Memory B cell (primary cell): ENCODE results near the gene SCGB1D2.

Experiments
- ATAC-seq: fragments of 150-1000 bp; cut with Tn5 transposase; 2 replicates; pipeline ENCODE4 v1.10.0; 2021; ENCODE audit warnings: low read depth, mild to moderate bottlenecking, moderate library complexity
- DNase-seq, 2 donors: peaks; one replicate each; pipeline ENCODE4 v3.0.0; 2022; ENCODE audit warnings: low spot score in 2 of 2
- H3K27ac Mint-ChIP-seq: one replicate; pipeline ENCODE4 v1.8.0; 2022; ENCODE audit warnings: mild to moderate bottlenecking, moderate library complexity, mixed read lengths
- H3K27me3 Mint-ChIP-seq: one replicate; pipeline ENCODE4 v1.8.0; 2022; ENCODE audit warnings: mixed read lengths
- H3K36me3 Mint-ChIP-seq: one replicate; pipeline ENCODE4 v1.8.0; 2022; ENCODE audit warnings: mild to moderate bottlenecking, mixed read lengths
- H3K4me1 Mint-ChIP-seq: one replicate; pipeline ENCODE4 v1.8.0; 2022; ENCODE audit warnings: mixed read lengths
- H3K4me3 Mint-ChIP-seq: one replicate; pipeline ENCODE4 v1.8.0; 2022; ENCODE audit warnings: mild to moderate bottlenecking, moderate library complexity, mixed read lengths
- H3K9me3 Mint-ChIP-seq: one replicate; pipeline ENCODE4 v1.8.0; 2022; ENCODE audit warnings: mixed read lengths

The SCGB1D2 gene

GRCh38 chr11:62273284-62273683 lies 31.2 kb downstream of the SCGB1D2 start:
- Mint-ChIP-seq H3K27me3 (peaks cover 9% of the 10 kb centered on the region), H3K27ac (no peak overlapping the region), H3K9me3 (no peaks in the 10 kb centered on the region), H3K4me1 (no peaks in the 10 kb centered on the region), H3K36me3 (no peaks in the 10 kb centered on the region), H3K4me3 (no peak overlapping the region)
- ATAC-seq: no peak
- DNase-seq: no peak

GRCh38 chr11:62273789-62274275 lies 31.8 kb downstream of the SCGB1D2 start:
- no peaks in the 10 kb centered on the region for H3K36me3 Mint-ChIP-seq
- no peak for ATAC-seq

GRCh38 chr11:62280452-62280851 lies 38.4 kb downstream of the SCGB1D2 start:
- DNase-seq (no peak), ATAC-seq (no peak)
- H3K9me3 Mint-ChIP-seq: no peaks in the 10 kb centered on the region
- no peak overlapping the region for H3K27ac Mint-ChIP-seq
- H3K4me1 Mint-ChIP-seq: no peaks in the 10 kb centered on the region
- no peak overlapping the region for H3K4me3 Mint-ChIP-seq
- no peaks in the 10 kb centered on the region for H3K36me3 Mint-ChIP-seq
- peaks cover 2% of the 10 kb centered on the region for H3K27me3 Mint-ChIP-seq

More at GRCh38 chr11:62273789-62274275, 31.8 kb downstream of the SCGB1D2 start:
- DNase-seq: no peak
- Mint-ChIP-seq H3K9me3 (no peaks in the 10 kb centered on the region), H3K27ac (no peak overlapping the region), H3K4me3 (no peak overlapping the region), H3K4me1 (no peaks in the 10 kb centered on the region), H3K27me3 (peaks cover 5% of the 10 kb centered on the region)
